PC-3 (cell line): ENCODE data around the gene BAIAP2L2. TPM values are rescaled to one million over a fixed set of nuclear protein-coding genes. Genes with fewer than 3 reads are reported as not detected.
"Not testable (repeated sequence)": the region's sequence is repeated elsewhere in the genome, so short reads cannot be mapped to it uniquely, and the experiment has no call there.

ENCODE experiments used
- ATAC-seq: fragments of 200-7000 bp; cut with Tn5 transposase; 2 replicates; pipeline ENCODE4 v1.9.1; 2020; ENCODE audit warnings: mild to moderate bottlenecking, moderate library complexity
- BruUV-seq: library from RNA; stranded (reverse); fragments of 400-500 nt; replicated peaks from 2 replicates; lab custom pipeline; 2021; lab: Mats Ljungman, UMichigan
- CTCF ChIA-PET: fragments of 300-600 bp; sonication (Branson Sonifier 250); formaldehyde crosslinking; loops from one replicate; lab custom pipeline; 2022; ENCODE audit warnings: antibody characterized with exemption; lab: Charles Lee
- POLR2A ChIA-PET: fragments of 300-600 bp; sonication (Branson Sonifier 250); formaldehyde crosslinking; loops from one replicate; lab custom pipeline; 2022; ENCODE audit warnings: antibody characterized with exemption; ENCODE audit not compliant: unreplicated experiment; lab: Charles Lee
- DNase-seq: peaks from one replicate; pipeline ENCODE4 v3.0.0-alpha.2; 2015
- H2AFZ ChIP-seq: fragments of 300-600 bp; sonication (generic); 2 replicates; pipeline ENCODE4 v1.6.0; 2016; ENCODE audit warnings: antibody characterized with exemption, low read length
- H3F3A ChIP-seq: fragments of 300-600 bp; sonication (generic); one replicate; pipeline ENCODE4 v1.6.0; 2017; ENCODE audit warnings: antibody characterized with exemption, low read length, control low read depth, mild to moderate bottlenecking; ENCODE audit not compliant: unreplicated experiment
- H3K27ac ChIP-seq: fragments of 300-600 bp; sonication (generic); 2 replicates; pipeline ENCODE4 v1.5.1; 2016; ENCODE audit warnings: mild to moderate bottlenecking, low read length
- H3K27me3 ChIP-seq: fragments of 300-600 bp; sonication (generic); 2 replicates; pipeline ENCODE4 v1.6.1; 2016; ENCODE audit warnings: low read length, mixed read lengths
- H3K36me3 ChIP-seq: fragments of 300-600 bp; sonication (generic); 2 replicates; pipeline ENCODE4 v1.6.1; 2016; ENCODE audit warnings: low read depth, mixed run types, low read length, mixed read lengths
- H3K4me1 ChIP-seq: fragments of 300-600 bp; sonication (generic); 2 replicates; pipeline ENCODE4 v1.5.1; 2016; ENCODE audit warnings: low read length; ENCODE audit not compliant: insufficient read depth
- H3K4me2 ChIP-seq: fragments of 300-600 bp; sonication (generic); 2 replicates; pipeline ENCODE4 v1.6.0; 2016; ENCODE audit warnings: low read length
- H3K4me3 ChIP-seq: fragments of 300-600 bp; sonication (generic); 2 replicates; pipeline ENCODE4 v1.5.1; 2016; ENCODE audit warnings: mild to moderate bottlenecking, low read length, mixed read lengths
- H3K79me2 ChIP-seq: fragments of 300-600 bp; sonication (generic); 2 replicates; pipeline ENCODE4 v1.6.1; 2017; ENCODE audit warnings: low read length, mixed read lengths
- H3K9ac ChIP-seq: fragments of 300-600 bp; sonication (generic); 2 replicates; pipeline ENCODE4 v1.6.0; 2016; ENCODE audit warnings: mild to moderate bottlenecking, low read length
- H3K9me2 ChIP-seq: fragments of 300-600 bp; sonication (generic); replicated peaks from 2 replicates; pipeline ENCODE4 v1.6.1; 2016; ENCODE audit warnings: mixed run types, low read length, mixed read lengths
- H3K9me3 ChIP-seq: fragments of 300-600 bp; sonication (generic); 2 replicates; pipeline ENCODE4 v1.6.1; 2016; ENCODE audit warnings: low read length, mixed read lengths
- H4K20me1 ChIP-seq: fragments of 300-600 bp; sonication (generic); 2 replicates; pipeline ENCODE4 v1.6.1; 2016; ENCODE audit warnings: low read length, mixed read lengths
- EZH2 ChIP-seq: fragments of 300-600 bp; sonication (generic); IDR thresholded peaks from one replicate; pipeline ENCODE4 v1.6.1; 2017; ENCODE audit warnings: antibody characterized with exemption, mild to moderate bottlenecking, low read length; ENCODE audit not compliant: unreplicated experiment
- EZH2phosphoT487 ChIP-seq: fragments of 300-600 bp; sonication (generic); IDR thresholded peaks from 2 replicates; pipeline ENCODE4 v1.6.1; 2018; ENCODE audit warnings: mild to moderate bottlenecking, antibody characterized with exemption, low read length, borderline replicate concordance
- intact Hi-C: fragments of 100-400 bp; cut with micrococcal nuclease; formaldehyde crosslinking; loops from 2 replicates; pipeline ENCODE4 v1.9.0; 2023
- total RNA-seq: library from RNA; depleted of rRNA; stranded (reverse); fragments of >200 nt; gene quantifications from 2 replicates; pipeline ENCODE4 v1.2.3, GENCODE V29; 2014
- TF ChIP-seq, protein P1 (sequence below): fragments of 300-600 bp; sonication (generic); conservative IDR thresholded peaks from 2 replicates; pipeline ENCODE4 v1.5.1; 2017; ENCODE audit warnings: antibody characterized with exemption, low read depth, mild to moderate bottlenecking, low read length

The BAIAP2L2 gene
- total RNA-seq, 1 experiment from 2014 or later: 0.80 TPM

DNA sequence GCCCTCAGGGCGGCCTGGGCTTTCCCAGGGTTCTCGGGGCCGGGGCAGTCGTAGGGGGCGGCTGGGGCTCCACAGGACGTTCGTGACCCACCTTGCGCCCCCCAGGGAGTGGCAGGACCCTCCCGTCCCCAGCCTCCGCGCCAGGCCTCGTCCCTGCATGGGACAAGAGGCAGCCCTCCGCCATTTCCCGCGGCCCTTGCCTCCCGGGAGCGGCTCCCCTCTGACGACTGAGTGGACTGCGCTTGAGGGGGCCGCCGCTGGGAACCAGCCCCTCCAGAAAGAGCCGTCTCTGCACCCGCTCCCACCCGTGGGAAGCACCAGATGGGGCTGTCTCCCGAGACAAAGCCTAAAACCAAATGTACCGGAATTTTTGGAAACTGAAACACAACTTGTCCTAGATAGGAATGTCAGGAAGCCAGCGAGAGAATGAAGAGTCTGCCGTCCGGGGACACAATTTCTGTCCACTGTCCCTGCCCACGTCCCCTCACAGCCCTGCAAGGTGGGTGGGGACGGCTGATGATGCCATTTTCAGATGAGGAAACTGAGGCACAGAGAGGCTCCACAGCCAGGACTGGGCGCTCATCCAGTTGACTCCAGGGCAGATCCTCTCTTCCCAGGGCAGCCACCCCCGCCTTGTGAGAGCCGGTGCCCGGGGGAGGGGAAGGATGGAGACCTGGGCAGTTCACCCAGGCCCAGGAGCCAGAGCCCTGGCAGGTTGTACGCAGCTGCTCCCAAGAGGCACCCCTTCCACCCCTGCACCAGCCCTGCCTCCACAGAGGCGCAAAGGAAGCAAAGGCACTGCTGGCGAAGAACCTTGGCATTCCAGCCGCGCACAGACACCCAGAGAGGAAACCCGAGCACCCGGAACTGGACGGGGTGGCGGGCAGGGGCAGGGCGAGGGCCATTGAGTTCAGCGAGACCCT lies 71.3 kb downstream of the BAIAP2L2 start:
- H3K79me2 ChIP-seq: no peaks in the 10 kb centered on the region
- H3K9me3 ChIP-seq: no peaks in the 10 kb centered on the region
- H3F3A ChIP-seq: no peaks in the 10 kb centered on the region
- no peaks in the 10 kb centered on the region for H4K20me1 ChIP-seq
- ChIA-PET CTCF (no interaction called here), POLR2A (no interaction called here)
- ATAC-seq (no peak), DNase-seq (no peak)
- H3K4me1 ChIP-seq: peaks cover 10% of the 10 kb centered on the region
- H3K4me3 ChIP-seq: no peak overlapping the region
- H3K36me3 ChIP-seq: no peaks in the 10 kb centered on the region
- H2AFZ ChIP-seq: no peak overlapping the region
- H3K27me3 ChIP-seq: no peaks in the 10 kb centered on the region
- TF ChIP-seq, protein P1, sequence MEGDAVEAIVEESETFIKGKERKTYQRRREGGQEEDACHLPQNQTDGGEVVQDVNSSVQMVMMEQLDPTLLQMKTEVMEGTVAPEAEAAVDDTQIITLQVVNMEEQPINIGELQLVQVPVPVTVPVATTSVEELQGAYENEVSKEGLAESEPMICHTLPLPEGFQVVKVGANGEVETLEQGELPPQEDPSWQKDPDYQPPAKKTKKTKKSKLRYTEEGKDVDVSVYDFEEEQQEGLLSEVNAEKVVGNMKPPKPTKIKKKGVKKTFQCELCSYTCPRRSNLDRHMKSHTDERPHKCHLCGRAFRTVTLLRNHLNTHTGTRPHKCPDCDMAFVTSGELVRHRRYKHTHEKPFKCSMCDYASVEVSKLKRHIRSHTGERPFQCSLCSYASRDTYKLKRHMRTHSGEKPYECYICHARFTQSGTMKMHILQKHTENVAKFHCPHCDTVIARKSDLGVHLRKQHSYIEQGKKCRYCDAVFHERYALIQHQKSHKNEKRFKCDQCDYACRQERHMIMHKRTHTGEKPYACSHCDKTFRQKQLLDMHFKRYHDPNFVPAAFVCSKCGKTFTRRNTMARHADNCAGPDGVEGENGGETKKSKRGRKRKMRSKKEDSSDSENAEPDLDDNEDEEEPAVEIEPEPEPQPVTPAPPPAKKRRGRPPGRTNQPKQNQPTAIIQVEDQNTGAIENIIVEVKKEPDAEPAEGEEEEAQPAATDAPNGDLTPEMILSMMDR: no peak
- TF ChIP-seq EZH2 (no peak), EZH2phosphoT487 (no peak)
- no peak overlapping the region for H3K9ac ChIP-seq
- BruUV-seq: no TSS peak
- intact Hi-C loops: no loop called here
- no peak overlapping the region for H3K27ac ChIP-seq
- H3K4me2 ChIP-seq: no peak overlapping the region
- H3K9me2 ChIP-seq: no peaks in the 10 kb centered on the region

DNA sequence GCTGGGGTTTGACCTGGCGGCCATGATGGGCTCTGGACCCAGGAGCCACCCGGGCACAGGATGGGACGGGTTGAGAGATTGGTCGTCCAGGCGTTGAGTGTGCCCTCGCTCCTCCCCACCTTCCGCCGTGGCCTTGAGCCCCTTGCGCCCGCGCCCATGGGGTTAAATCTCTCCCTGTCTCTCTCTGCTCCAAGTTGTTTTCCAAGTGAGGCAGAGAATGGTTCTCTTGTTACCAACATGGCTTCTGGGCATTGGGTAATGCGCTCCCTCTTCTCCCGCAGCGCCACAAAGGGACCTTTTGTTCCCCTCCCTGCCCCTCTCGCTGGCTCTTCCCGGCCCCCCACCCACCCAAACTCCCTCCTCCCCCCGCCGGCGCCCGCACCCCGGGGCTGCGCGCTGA lies 72.1 kb downstream of the BAIAP2L2 start:
- ATAC-seq (no peak), DNase-seq (no peak)
- no peaks in the 10 kb centered on the region for H3K9me2 ChIP-seq
- no peak overlapping the region for H3K4me3 ChIP-seq
- TF ChIP-seq EZH2 (no peak), EZH2phosphoT487 (no peak)
- TF ChIP-seq, protein P1: no peak
- H3K9ac ChIP-seq: no peak overlapping the region
- no peaks in the 10 kb centered on the region for H3F3A ChIP-seq
- H4K20me1 ChIP-seq: no peaks in the 10 kb centered on the region
- H3K9me3 ChIP-seq: no peaks in the 10 kb centered on the region
- no peaks in the 10 kb centered on the region for H3K27me3 ChIP-seq
- CTCF ChIA-PET: no interaction called here
- H3K4me1 ChIP-seq: peaks cover 14% of the 10 kb centered on the region
- H3K79me2 ChIP-seq: no peaks in the 10 kb centered on the region
- no TSS peak for BruUV-seq
- no peak overlapping the region for H2AFZ ChIP-seq
- H3K27ac ChIP-seq: no peak overlapping the region
- POLR2A ChIA-PET: no interaction called here
- H3K4me2 ChIP-seq: no peak overlapping the region
- intact Hi-C loops: no loop called here
- no peaks in the 10 kb centered on the region for H3K36me3 ChIP-seq

DNA sequence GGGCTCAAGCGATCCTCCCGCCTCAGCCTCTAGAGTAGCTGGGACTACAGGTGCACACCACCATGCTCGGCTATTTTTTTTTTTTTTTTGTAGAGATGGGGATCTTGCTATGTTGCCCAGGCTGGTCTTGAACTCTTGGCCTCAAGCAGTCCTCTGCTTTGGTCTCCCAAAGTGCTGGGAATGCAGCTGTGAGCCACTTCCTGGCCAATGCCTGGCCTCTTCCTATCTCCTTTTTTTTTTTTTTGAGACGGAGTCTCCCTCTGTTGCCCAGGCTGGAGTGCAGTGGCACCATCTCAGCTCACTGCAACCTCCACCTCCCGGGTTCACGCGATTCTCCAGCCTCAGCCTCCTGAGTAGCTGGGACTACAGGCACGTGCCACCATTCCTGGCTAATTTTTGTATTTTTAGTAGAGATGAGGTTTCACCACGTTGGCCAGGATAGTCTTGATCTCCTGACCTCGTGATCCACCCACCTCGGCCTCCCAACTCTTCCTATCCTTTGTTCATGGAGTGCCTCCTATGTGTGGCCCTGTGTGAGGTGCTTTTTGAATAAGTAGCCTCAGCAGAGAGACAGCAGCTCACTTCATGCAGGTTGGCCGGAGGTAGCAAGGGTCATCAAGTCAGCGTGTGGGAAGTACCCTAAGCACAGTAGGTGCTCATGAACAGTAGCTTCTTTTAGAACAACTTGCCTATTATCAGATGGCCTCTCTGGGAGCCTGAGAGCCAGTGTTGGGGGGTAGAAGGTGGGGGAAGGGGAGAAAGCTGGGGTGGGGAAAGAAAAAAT lies 72.9 kb downstream of the BAIAP2L2 start:
- H3K36me3 ChIP-seq, H3F3A ChIP-seq, H3K9me3 ChIP-seq, intact Hi-C loops, BruUV-seq, H3K27ac ChIP-seq, H3K9me2 ChIP-seq, H3K79me2 ChIP-seq, H4K20me1 ChIP-seq, ATAC-seq, H3K4me2 ChIP-seq, DNase-seq, H3K27me3 ChIP-seq, POLR2A ChIA-PET, H3K4me3 ChIP-seq, CTCF ChIA-PET, H2AFZ ChIP-seq, H3K9ac ChIP-seq: not testable (repeated sequence)
- H3K4me1 ChIP-seq: peaks cover 14% of the 10 kb centered on the region
